H9 (cell line): Measurements from ENCODE around the gene ZNF813. TPM values are rescaled to one million over a fixed set of nuclear protein-coding genes. Genes with fewer than 3 reads are reported as not detected.

Experiments
- DNase-seq: peaks from one replicate; pipeline ENCODE4 v3.0.0-alpha.2; 2017
- H2AFZ ChIP-seq: one replicate; pipeline ENCODE4 v1.6.1; 2013; ENCODE audit warnings: mild to moderate bottlenecking, low read length, control low read depth, moderate library complexity
- H2AK5ac ChIP-seq: 2 replicates; pipeline ENCODE4 v1.6.1; 2013; ENCODE audit warnings: low read length, control low read depth, mixed read lengths; ENCODE audit not compliant: insufficient read length
- H2BK120ac ChIP-seq: one replicate; pipeline ENCODE4 v1.6.1; 2013; ENCODE audit warnings: low read depth, mild to moderate bottlenecking, low read length, control low read depth, inconsistent platforms; ENCODE audit not compliant: poor library complexity, severe bottlenecking
- H2BK12ac ChIP-seq: 2 replicates; pipeline ENCODE4 v1.6.1; 2013; ENCODE audit warnings: low read length, control low read depth, mixed read lengths, low read depth; ENCODE audit not compliant: insufficient read length
- H2BK15ac ChIP-seq: 2 replicates; pipeline ENCODE4 v1.6.1; 2013; ENCODE audit warnings: low read depth, low read length, control low read depth
- H2BK20ac ChIP-seq: one replicate; pipeline ENCODE4 v1.6.1; 2013; ENCODE audit warnings: low read depth, mild to moderate bottlenecking, low read length, control low read depth, inconsistent platforms; ENCODE audit not compliant: poor library complexity, severe bottlenecking
- H2BK5ac ChIP-seq: 2 replicates; pipeline ENCODE4 v1.6.1; 2013; ENCODE audit warnings: low read length, control low read depth, mixed read lengths; ENCODE audit not compliant: insufficient read length
- H3K14ac ChIP-seq: 2 replicates; pipeline ENCODE4 v1.6.1; 2013; ENCODE audit warnings: low read length, control low read depth; ENCODE audit not compliant: insufficient read depth
- H3K18ac ChIP-seq: 2 replicates; pipeline ENCODE4 v1.6.1; 2013; ENCODE audit warnings: low read depth, mild to moderate bottlenecking, mixed read lengths, low read length, control low read depth; ENCODE audit not compliant: insufficient read length
- H3K23ac ChIP-seq: 2 replicates; pipeline ENCODE4 v1.6.1; 2013; ENCODE audit warnings: low read length, control low read depth, mixed read lengths, low read depth; ENCODE audit not compliant: insufficient read length
- H3K23me2 ChIP-seq: 2 replicates; pipeline ENCODE4 v1.6.1; 2013; ENCODE audit warnings: low read depth, mild to moderate bottlenecking, mixed read lengths, low read length, control low read depth; ENCODE audit not compliant: insufficient read length, poor library complexity, severe bottlenecking
- H3K27ac ChIP-seq: 2 replicates; pipeline ENCODE4 v1.5.1; 2013; ENCODE audit warnings: low read length, control low read depth, mixed read lengths, low read depth; ENCODE audit not compliant: insufficient read length
- H3K27me3 ChIP-seq: 2 replicates; pipeline ENCODE4 v1.6.1; 2013; ENCODE audit warnings: low read length, control low read depth, inconsistent platforms; ENCODE audit not compliant: insufficient read depth
- H3K4ac ChIP-seq: 2 replicates; pipeline ENCODE4 v1.6.1; 2013; ENCODE audit warnings: low read depth, mild to moderate bottlenecking, control low read depth, inconsistent platforms, low read length, moderate library complexity
- H3K4me1 ChIP-seq: 2 replicates; pipeline ENCODE4 v1.6.1; 2013; ENCODE audit warnings: low read length, control low read depth, inconsistent platforms; ENCODE audit not compliant: insufficient read depth
- H3K4me2 ChIP-seq: 2 replicates; pipeline ENCODE4 v1.6.1; 2013; ENCODE audit warnings: low read length, control low read depth, mixed read lengths; ENCODE audit not compliant: insufficient read length, insufficient read depth
- H3K56ac ChIP-seq: 2 replicates; pipeline ENCODE4 v1.6.1; 2013; ENCODE audit warnings: low read depth, mild to moderate bottlenecking, mixed read lengths, low read length, control low read depth; ENCODE audit not compliant: insufficient read length
- H3K79me1 ChIP-seq: 2 replicates; pipeline ENCODE4 v1.6.1; 2013; ENCODE audit warnings: low read depth, mild to moderate bottlenecking, moderate library complexity, low read length, control low read depth, inconsistent platforms; ENCODE audit not compliant: insufficient read depth, poor library complexity, severe bottlenecking
- H3K79me2 ChIP-seq: 2 replicates; pipeline ENCODE4 v1.6.1; 2013; ENCODE audit warnings: low read length, control low read depth, inconsistent platforms; ENCODE audit not compliant: insufficient read depth
- H3K9ac ChIP-seq: 2 replicates; pipeline ENCODE4 v1.6.1; 2013; ENCODE audit warnings: low read length, control low read depth, mixed read lengths; ENCODE audit not compliant: insufficient read length; ENCODE audit errors: extremely low read depth
- H3K9me3 ChIP-seq: one replicate; pipeline ENCODE4 v1.6.1; 2013; ENCODE audit warnings: low read depth, low read length, inconsistent platforms; ENCODE audit not compliant: control insufficient read depth
- H3T11ph ChIP-seq: one replicate; pipeline ENCODE4 v1.6.1; 2013; ENCODE audit warnings: mild to moderate bottlenecking, low read length, control low read depth, inconsistent platforms
- H4K20me1 ChIP-seq: one replicate; pipeline ENCODE4 v1.6.1; 2013; ENCODE audit not compliant: control insufficient read depth, insufficient read length, insufficient read depth
- H4K5ac ChIP-seq: 2 replicates; pipeline ENCODE4 v1.6.1; 2013; ENCODE audit warnings: low read depth, mild to moderate bottlenecking, mixed read lengths, low read length, control low read depth; ENCODE audit not compliant: insufficient read length
- H4K8ac ChIP-seq: replicated peaks from 2 replicates; pipeline ENCODE4 v1.6.1; 2013; ENCODE audit warnings: low read length, control low read depth, mixed read lengths, low read depth; ENCODE audit not compliant: insufficient read length
- H4K91ac ChIP-seq: 2 replicates; pipeline ENCODE4 v1.6.1; 2013; ENCODE audit warnings: low read depth, mild to moderate bottlenecking, moderate library complexity, mixed read lengths, low read length, control low read depth; ENCODE audit not compliant: insufficient read length
- H3K27ac Mint-ChIP-seq, 3 experiments: 2 replicates in 2 of 3; 3 replicates in 1 of 3; pipeline ENCODE4 v1.8.0; 2020 to 2021; ENCODE audit warnings: mixed read lengths in 3 of 3, mild to moderate bottlenecking in 1 of 3, moderate library complexity in 1 of 3
- H3K27me3 Mint-ChIP-seq: 2 replicates; pipeline ENCODE4 v1.8.0; 2021; ENCODE audit warnings: low read depth, mild to moderate bottlenecking, moderate library complexity, mixed read lengths
- H3K36me3 Mint-ChIP-seq, 3 experiments: 2 replicates in 2 of 3; 3 replicates in 1 of 3; pipeline ENCODE4 v1.8.0; 2020 to 2021; ENCODE audit warnings: low read depth in 3 of 3, mixed read lengths in 3 of 3; ENCODE audit not compliant: insufficient read depth in 1 of 3
- H3K4me1 Mint-ChIP-seq, 2 experiments: 2 replicates each; pipeline ENCODE4 v1.8.0; 2020; ENCODE audit warnings: mixed read lengths in 2 of 2
- H3K4me3 Mint-ChIP-seq, 2 experiments: 2 replicates in 1 of 2; 3 replicates in 1 of 2; pipeline ENCODE4 v1.8.0; 2020 to 2021; ENCODE audit warnings: mild to moderate bottlenecking in 2 of 2, mixed read lengths in 2 of 2, moderate library complexity in 1 of 2
- H3K9me3 Mint-ChIP-seq, 2 experiments: 2 replicates in 1 of 2; 3 replicates in 1 of 2; pipeline ENCODE4 v1.8.0; 2020; ENCODE audit warnings: mild to moderate bottlenecking in 2 of 2, mixed read lengths in 2 of 2, moderate library complexity in 1 of 2
- WGBS: extraction: QIAGEN DNeasy Blood & Tissue Kit; methylation state at CpG from one replicate; pipeline ENCODE4 v1.1.7; 2013; ENCODE audit warnings: missing lambda C conversion rate, low lambda C conversion rate, mixed read lengths; ENCODE audit not compliant: insufficient read length; ENCODE audit errors: extremely low coverage; 5-methylcytosine and 5-hydroxymethylcytosine counted together
- total RNA-seq: library from RNA; stranded (reverse); gene quantifications from 2 replicates; pipeline ENCODE4 v1.2.1, GENCODE V29; 2021
- TF ChIP-seq, protein P1 (sequence below): fragments of 200-600 bp; sonication (generic); conservative IDR thresholded peaks from 3 replicates; pipeline ENCODE4 v1.8.0; 2021; ENCODE audit warnings: antibody characterized with exemption, mild to moderate bottlenecking

Gene ZNF813
- total RNA-seq, 1 experiment from 2014 or later, result 17.3 TPM

DNA sequence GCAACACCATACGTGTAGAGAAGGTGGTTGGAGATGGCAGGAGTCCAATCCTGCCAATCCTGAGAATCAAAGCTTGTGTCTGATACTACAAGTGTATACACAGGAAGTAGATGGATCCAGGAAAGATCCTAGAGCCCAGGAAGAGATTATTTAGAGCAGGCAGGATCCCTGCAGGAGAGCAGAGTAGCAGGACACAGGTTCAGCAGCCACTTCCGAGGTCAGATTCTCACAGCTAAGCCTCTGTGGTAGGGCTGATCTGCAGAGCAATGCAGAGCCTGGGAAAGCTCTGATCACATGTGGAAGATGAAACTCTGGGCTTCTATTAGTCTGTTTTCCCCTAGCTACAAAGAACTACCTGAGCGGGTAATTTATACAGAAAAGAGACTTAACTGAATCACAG is 41.9 kb downstream of the ZNF813 start:
- WGBS, result no CpG with 5 or more reads among the region's 3 CpGs
- Histone ChIP-seq H4K91ac (no peak overlapping the region), H3K79me2 (no peaks in the 10 kb centered on the region), H3K4me2 (no peak overlapping the region), H3T11ph (no peak overlapping the region), H3K9ac (no peak overlapping the region), H3K56ac (no peak overlapping the region), H3K4ac (no peak overlapping the region), H2BK120ac (no peak overlapping the region), H2BK12ac (no peak overlapping the region), H2AK5ac (no peak overlapping the region), H3K79me1 (no peaks in the 10 kb centered on the region), H2BK15ac (no peak overlapping the region), H3K9me3 (no peaks in the 10 kb centered on the region), H2AFZ (no peak overlapping the region), H3K27ac (no peak overlapping the region), H3K27me3 (no peaks in the 10 kb centered on the region), H2BK5ac (no peak overlapping the region), H3K23ac (no peak overlapping the region), H4K5ac (no peak overlapping the region), H3K4me1 (no peaks in the 10 kb centered on the region), H2BK20ac (no peak overlapping the region), H4K20me1 (no peaks in the 10 kb centered on the region), H3K23me2 (no peaks in the 10 kb centered on the region), H3K18ac (no peak overlapping the region), H4K8ac (no peak overlapping the region), H3K14ac (no peak overlapping the region)
- no peak for DNase-seq
- Mint-ChIP-seq H3K27me3 (peaks cover 1% of the 10 kb centered on the region), H3K36me3 (peaks cover 0 to 4% (median 0%) of the 10 kb centered on the region in 3 experiments; a peak in 1 of 7 replicates), H3K27ac (peak overlapping the region in 1 of 3 experiments; percentile 46; a peak in 1 of 7 replicates), H3K4me1 (peaks cover 17 to 25% of the 10 kb centered on the region in 2 experiments), H3K9me3 (no peaks in the 10 kb centered on the region), H3K4me3 (no peak overlapping the region)
- TF ChIP-seq, protein P1, sequence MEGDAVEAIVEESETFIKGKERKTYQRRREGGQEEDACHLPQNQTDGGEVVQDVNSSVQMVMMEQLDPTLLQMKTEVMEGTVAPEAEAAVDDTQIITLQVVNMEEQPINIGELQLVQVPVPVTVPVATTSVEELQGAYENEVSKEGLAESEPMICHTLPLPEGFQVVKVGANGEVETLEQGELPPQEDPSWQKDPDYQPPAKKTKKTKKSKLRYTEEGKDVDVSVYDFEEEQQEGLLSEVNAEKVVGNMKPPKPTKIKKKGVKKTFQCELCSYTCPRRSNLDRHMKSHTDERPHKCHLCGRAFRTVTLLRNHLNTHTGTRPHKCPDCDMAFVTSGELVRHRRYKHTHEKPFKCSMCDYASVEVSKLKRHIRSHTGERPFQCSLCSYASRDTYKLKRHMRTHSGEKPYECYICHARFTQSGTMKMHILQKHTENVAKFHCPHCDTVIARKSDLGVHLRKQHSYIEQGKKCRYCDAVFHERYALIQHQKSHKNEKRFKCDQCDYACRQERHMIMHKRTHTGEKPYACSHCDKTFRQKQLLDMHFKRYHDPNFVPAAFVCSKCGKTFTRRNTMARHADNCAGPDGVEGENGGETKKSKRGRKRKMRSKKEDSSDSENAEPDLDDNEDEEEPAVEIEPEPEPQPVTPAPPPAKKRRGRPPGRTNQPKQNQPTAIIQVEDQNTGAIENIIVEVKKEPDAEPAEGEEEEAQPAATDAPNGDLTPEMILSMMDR, result no peak
